A673 (cell line): ENCODE results near the gene KCNJ8. TPM values are rescaled to one million over a fixed set of nuclear protein-coding genes. Genes with fewer than 3 reads are reported as not detected.
"Not testable (repeated sequence)": the region's sequence is repeated elsewhere in the genome, so short reads cannot be mapped to it uniquely, and the experiment has no call there.

Source experiments
- BruUV-seq: library from RNA; stranded (reverse); fragments of 400-500 nt; replicated peaks from 2 replicates; lab custom pipeline; 2021; lab: Mats Ljungman, UMichigan
- CTCF ChIA-PET: fragments of 300-600 bp; sonication (Branson Sonifier 250); formaldehyde crosslinking; loops from one replicate; lab custom pipeline; 2022; ENCODE audit warnings: antibody characterized with exemption; lab: Charles Lee
- POLR2A ChIA-PET: fragments of 300-600 bp; sonication (Branson Sonifier 250); formaldehyde crosslinking; loops from one replicate; lab custom pipeline; 2022; ENCODE audit warnings: antibody characterized with exemption; ENCODE audit not compliant: low non-redundant PET; lab: Charles Lee
- DNase-seq: peaks from one replicate; pipeline ENCODE4 v3.0.0-alpha.2; 2015; ENCODE audit warnings: low spot score
- H3K27ac ChIP-seq: fragments of 200-600 bp; sonication (generic); 2 replicates; pipeline ENCODE4 v1.5.1; 2016; ENCODE audit warnings: mixed run types, low read depth, mild to moderate bottlenecking, mixed read lengths, antibody characterized with exemption, low read length; ENCODE audit not compliant: poor library complexity, severe bottlenecking
- H3K27me3 ChIP-seq: fragments of 200-600 bp; sonication (generic); replicated peaks from 2 replicates; pipeline ENCODE4 v1.6.1; 2017; ENCODE audit warnings: mixed run types, low read depth, mild to moderate bottlenecking, mixed read lengths, antibody characterized with exemption, low read length; ENCODE audit not compliant: insufficient read depth, poor library complexity
- H3K36me3 ChIP-seq: fragments of 200-600 bp; sonication (generic); 2 replicates; pipeline ENCODE4 v1.6.1; 2016; ENCODE audit warnings: mixed run types, mild to moderate bottlenecking, mixed read lengths, antibody characterized with exemption, low read length; ENCODE audit not compliant: insufficient read depth, poor library complexity, severe bottlenecking
- H3K4me1 ChIP-seq: fragments of 200-600 bp; sonication (generic); 2 replicates; pipeline ENCODE4 v1.6.1; 2017; ENCODE audit warnings: mixed run types, mild to moderate bottlenecking, mixed read lengths, antibody characterized with exemption, low read length; ENCODE audit not compliant: insufficient read depth, poor library complexity, severe bottlenecking
- H3K4me3 ChIP-seq: fragments of 200-600 bp; sonication (generic); 2 replicates; pipeline ENCODE4 v1.5.1; 2016; ENCODE audit warnings: low read depth, mixed run types, mild to moderate bottlenecking, mixed read lengths, low read length; ENCODE audit not compliant: poor library complexity, severe bottlenecking
- H3K9me3 ChIP-seq: fragments of 200-600 bp; sonication (generic); 2 replicates; pipeline ENCODE4 v1.6.1; 2016; ENCODE audit warnings: mixed run types, low read depth, mild to moderate bottlenecking, mixed read lengths, antibody characterized with exemption, low read length; ENCODE audit not compliant: poor library complexity, severe bottlenecking
- CTCF ChIP-seq: fragments of 300-800, 200-600 bp; sonication (generic); conservative IDR thresholded peaks from 2 replicates; pipeline ENCODE4 v1.5.1; 2017; ENCODE audit warnings: low read depth, mild to moderate bottlenecking, antibody characterized with exemption, low read length, moderate library complexity, mixed read lengths
- EZH2 ChIP-seq: fragments of 200-600 bp; sonication (generic); IDR thresholded peaks from 2 replicates; pipeline ENCODE4 v1.6.1; 2017; ENCODE audit warnings: borderline replicate concordance, low read depth, mild to moderate bottlenecking, mixed read lengths, antibody characterized with exemption, low read length; ENCODE audit not compliant: poor library complexity, severe bottlenecking
- intact Hi-C: fragments of 100-400 bp; cut with micrococcal nuclease; formaldehyde crosslinking; loops from one replicate; pipeline ENCODE4 v1.10.0; 2022; ENCODE audit not compliant: unreplicated experiment
- total RNA-seq: library from RNA; stranded (reverse); gene quantifications from 2 replicates; pipeline ENCODE4 v1.2.3, GENCODE V29; 2021

The KCNJ8 gene
- total RNA-seq, 1 experiment from 2014 or later = not detected

- no peak for TF ChIP-seq CTCF
- POLR2A ChIA-PET = no interaction called here
- Histone ChIP-seq H3K9me3 (no peaks in the 10 kb centered on the region), H3K4me1 (no peaks in the 10 kb centered on the region), H3K4me3 (no peak overlapping the region), H3K27ac (no peak overlapping the region), H3K27me3 (no peaks in the 10 kb centered on the region), H3K36me3 (no peaks in the 10 kb centered on the region)
- no peak for DNase-seq
- CTCF ChIA-PET = no interaction called here
- intact Hi-C loops = no loop called here
- BruUV-seq = no TSS peak
These were observed 38.6 kb upstream of the KCNJ8 start for GRCh38 chr12:21813125-21813524.

GRCh38 chr12:21812340-21812739 lies 37.8 kb upstream of the KCNJ8 start:
- BruUV-seq, H3K36me3 ChIP-seq, intact Hi-C loops: not testable (repeated sequence)

GRCh38 chr12:21809100-21809499 lies 34.6 kb upstream of the KCNJ8 start:
- BruUV-seq = no TSS peak
- no peaks in the 10 kb centered on the region for H3K36me3 ChIP-seq
- no peak for DNase-seq
- no peak overlapping the region for H3K4me3 ChIP-seq
- H3K27me3 ChIP-seq = no peaks in the 10 kb centered on the region
- POLR2A ChIA-PET = no interaction called here
- H3K4me1 ChIP-seq = no peaks in the 10 kb centered on the region
- H3K27ac ChIP-seq = no peak overlapping the region
- CTCF ChIA-PET = no interaction called here
- no peak for TF ChIP-seq CTCF
- TF ChIP-seq EZH2 = no peak
- intact Hi-C loops = no loop called here
- no peaks in the 10 kb centered on the region for H3K9me3 ChIP-seq

More at GRCh38 chr12:21812340-21812739, 37.8 kb upstream of the KCNJ8 start:
- H3K9me3 ChIP-seq, H3K4me3 ChIP-seq, DNase-seq, H3K27me3 ChIP-seq, POLR2A ChIA-PET, CTCF ChIA-PET, H3K4me1 ChIP-seq, H3K27ac ChIP-seq: not testable (repeated sequence)

GRCh38 chr12:21806255-21806654 lies 31.7 kb upstream of the KCNJ8 start:
- no TSS peak for BruUV-seq
- no peak for DNase-seq
- Histone ChIP-seq H3K36me3 (no peaks in the 10 kb centered on the region), H3K4me1 (no peaks in the 10 kb centered on the region), H3K4me3 (no peak overlapping the region), H3K27me3 (no peaks in the 10 kb centered on the region), H3K27ac (no peak overlapping the region), H3K9me3 (no peaks in the 10 kb centered on the region)
- TF ChIP-seq CTCF = no peak
- no peak for TF ChIP-seq EZH2
- CTCF ChIA-PET = no interaction called here
- intact Hi-C loops = no loop called here
- POLR2A ChIA-PET = no interaction called here
